MCF 10A (cell line): Measurements from ENCODE around the gene ADGRE3. TPM values are rescaled to one million over a fixed set of nuclear protein-coding genes. Genes with fewer than 3 reads are reported as not detected.

Experiments
- BruUV-seq: library from RNA; stranded (reverse); fragments of 400-500 nt; replicated peaks from 2 replicates; lab custom pipeline; 2021; lab: Mats Ljungman, UMichigan
- CTCF ChIA-PET: fragments of 300-600 bp; sonication (Branson Sonifier 250); formaldehyde crosslinking; extraction: SDS; loops from one replicate; lab custom pipeline; 2021; ENCODE audit warnings: antibody characterized with exemption, inconsistent platforms; lab: Yijun Ruan, JAX
- POLR2A ChIA-PET: fragments of 300-600, 350-650 bp; sonication (Branson Sonifier 250); formaldehyde crosslinking; extraction: SDS; loops from one replicate; lab custom pipeline; 2020; ENCODE audit warnings: antibody characterized with exemption, inconsistent platforms; lab: Yijun Ruan, JAX
- DNase-seq: peaks from one replicate; pipeline ENCODE4 v3.0.0-alpha.2; 2018; ENCODE audit not compliant: unreplicated experiment
- H3K27ac Mint-ChIP-seq: one replicate; pipeline ENCODE4 v1.8.0; 2022; ENCODE audit warnings: mild to moderate bottlenecking, low read depth, mixed read lengths; ENCODE audit not compliant: unreplicated experiment
- H3K27me3 Mint-ChIP-seq: one replicate; pipeline ENCODE4 v1.8.0; 2022; ENCODE audit warnings: mixed read lengths; ENCODE audit not compliant: insufficient read depth, unreplicated experiment
- H3K36me3 Mint-ChIP-seq: one replicate; pipeline ENCODE4 v1.8.0; 2022; ENCODE audit warnings: mild to moderate bottlenecking, moderate library complexity, mixed read lengths; ENCODE audit not compliant: insufficient read depth, unreplicated experiment
- H3K4me1 Mint-ChIP-seq: one replicate; pipeline ENCODE4 v1.8.0; 2022; ENCODE audit warnings: mixed read lengths; ENCODE audit not compliant: insufficient read depth, unreplicated experiment
- H3K4me3 Mint-ChIP-seq: one replicate; pipeline ENCODE4 v1.8.0; 2022; ENCODE audit warnings: mild to moderate bottlenecking, moderate library complexity, mixed read lengths; ENCODE audit not compliant: unreplicated experiment
- H3K9me3 Mint-ChIP-seq: one replicate; pipeline ENCODE4 v1.8.0; 2022; ENCODE audit warnings: mixed read lengths; ENCODE audit not compliant: unreplicated experiment
- CTCF ChIP-seq: fragments of 200-600 bp; IDR thresholded peaks from one replicate; pipeline ENCODE4 v1.8.0; 2022; ENCODE audit warnings: antibody characterized with exemption, mild to moderate bottlenecking; ENCODE audit not compliant: unreplicated experiment
- intact Hi-C: fragments of 100-400 bp; cut with micrococcal nuclease; formaldehyde crosslinking; loops from 2 replicates; pipeline ENCODE4 v1.14.1; 2022
- total RNA-seq: library from RNA; stranded (reverse); gene quantifications from 2 replicates; pipeline ENCODE4 v1.2.3, GENCODE V29; 2022

ADGRE3 gene
- total RNA-seq, 1 experiment from 2014 or later = not detected

GRCh38 chr19:14682084-14682483, 7.4 kb upstream of the ADGRE3 start:
- intact Hi-C loops = loop anchor here (10.0 kb wide), 1 partner anchor 203 kb away; the partner anchor contains the start of gene OR7A17
- Mint-ChIP-seq H3K27ac (no peak overlapping the region), H3K9me3 (no peaks in the 10 kb centered on the region), H3K27me3 (no peaks in the 10 kb centered on the region), H3K36me3 (no peaks in the 10 kb centered on the region), H3K4me1 (no peaks in the 10 kb centered on the region), H3K4me3 (no peak overlapping the region)
- TF ChIP-seq CTCF = no peak
- no TSS peak for BruUV-seq
- CTCF ChIA-PET = no interaction called here
- DNase-seq = no peak
- POLR2A ChIA-PET = no interaction called here

GRCh38 chr19:14678199-14678598, 3.6 kb upstream of the ADGRE3 start:
- POLR2A ChIA-PET = no interaction called here
- no peak for DNase-seq
- intact Hi-C loops = no loop called here
- Mint-ChIP-seq H3K27me3 (no peaks in the 10 kb centered on the region), H3K27ac (no peak overlapping the region), H3K9me3 (no peaks in the 10 kb centered on the region), H3K4me3 (no peak overlapping the region), H3K36me3 (no peaks in the 10 kb centered on the region), H3K4me1 (no peaks in the 10 kb centered on the region)
- TF ChIP-seq CTCF = no peak
- no TSS peak for BruUV-seq
- CTCF ChIA-PET = no interaction called here

GRCh38 chr19:14677464-14677863, 2.8 kb upstream of the ADGRE3 start:
- Mint-ChIP-seq H3K36me3 (no peaks in the 10 kb centered on the region), H3K27me3 (no peaks in the 10 kb centered on the region), H3K9me3 (no peaks in the 10 kb centered on the region), H3K4me1 (no peaks in the 10 kb centered on the region), H3K4me3 (no peak overlapping the region), H3K27ac (no peak overlapping the region)
- DNase-seq = no peak
- ChIA-PET POLR2A (no interaction called here), CTCF (no interaction called here)
- intact Hi-C loops = no loop called here
- BruUV-seq = no TSS peak
- no peak for TF ChIP-seq CTCF

GRCh38 chr19:14676762-14677161, 2.1 kb upstream of the ADGRE3 start:
- CTCF ChIA-PET = interaction anchor here (1.1 kb wide), 1 partner anchor 328 kb away, joined by 5 read pairs; no protein-coding TSS in a partner anchor
- no TSS peak for BruUV-seq
- intact Hi-C loops = no loop called here
- Mint-ChIP-seq H3K36me3 (no peaks in the 10 kb centered on the region), H3K4me1 (no peaks in the 10 kb centered on the region), H3K27me3 (no peaks in the 10 kb centered on the region), H3K9me3 (no peaks in the 10 kb centered on the region), H3K4me3 (no peak overlapping the region), H3K27ac (no peak overlapping the region)
- DNase-seq = no peak
- POLR2A ChIA-PET = interaction anchor here (1.4 kb wide), 1 partner anchor 12 kb away, joined by 5 read pairs; no protein-coding TSS in a partner anchor
- TF ChIP-seq CTCF = no peak
